H1 (cell line): Measurements from ENCODE around the gene HSPA12A. TPM values are rescaled to one million over a fixed set of nuclear protein-coding genes. Genes with fewer than 3 reads are reported as not detected.

Experiments
- CTCF ChIA-PET: fragments of 300-600 bp; sonication (Branson Sonifier 250); formaldehyde crosslinking; loops from one replicate; lab custom pipeline; 2021; ENCODE audit not compliant: partially characterized antibody; lab: Charles Lee
- POLR2A ChIA-PET: fragments of 300-600 bp; sonication (Branson Sonifier 250); formaldehyde crosslinking; loops from one replicate; lab custom pipeline; 2021; ENCODE audit warnings: inconsistent platforms; ENCODE audit not compliant: partially characterized antibody; lab: Charles Lee
- DNase-seq, 2 experiments: peaks; one replicate each; pipeline versions ENCODE4 v3.0.0 to v3.0.0-alpha.2; 2010 to 2022; ENCODE audit warnings: low spot score in 2 of 2, low read depth in 1 of 2, mixed read lengths in 1 of 2
- FAIRE-seq: peaks from 2 replicates; lab custom pipeline; 2011; peaks lifted over from hg19 to GRCh38; lab: Jason Lieb, UNC
- H2AFZ ChIP-seq: 2 replicates; pipeline ENCODE4 v1.8.1; 2012; ENCODE audit warnings: low read length, inconsistent platforms
- H2AK5ac ChIP-seq: 2 replicates; pipeline ENCODE4 v1.6.1; 2013; ENCODE audit warnings: low read depth, low read length
- H2BK120ac ChIP-seq: replicated peaks from 2 replicates; pipeline ENCODE3; 2013; ENCODE audit warnings: low read depth, low read length, inconsistent platforms
- H2BK12ac ChIP-seq: 2 replicates; pipeline ENCODE4 v1.6.1; 2013; ENCODE audit warnings: low read depth, low read length
- H2BK15ac ChIP-seq: 2 replicates; pipeline ENCODE4 v1.6.1; 2013; ENCODE audit warnings: low read length
- H2BK20ac ChIP-seq: 2 replicates; pipeline ENCODE4 v1.6.1; 2013; ENCODE audit warnings: low read length
- H2BK5ac ChIP-seq: 2 replicates; pipeline ENCODE4 v1.6.1; 2013; ENCODE audit warnings: low read depth, low read length
- H3K14ac ChIP-seq: 2 replicates; pipeline ENCODE4 v1.6.1; 2013; ENCODE audit warnings: inconsistent platforms; ENCODE audit not compliant: insufficient read length
- H3K18ac ChIP-seq: 2 replicates; pipeline ENCODE4 v1.6.1; 2013; ENCODE audit warnings: low read length; ENCODE audit errors: extremely low read depth
- H3K23ac ChIP-seq: 2 replicates; pipeline ENCODE4 v1.6.1; 2013; ENCODE audit warnings: inconsistent platforms; ENCODE audit not compliant: insufficient read length
- H3K23me2 ChIP-seq: 2 replicates; pipeline ENCODE4 v1.6.1; 2013; ENCODE audit warnings: low read depth, low read length
- H3K27ac ChIP-seq: 2 replicates; pipeline ENCODE4 v1.6.1; 2011; ENCODE audit warnings: low read depth, low read length, inconsistent platforms
- H3K27me3 ChIP-seq, 4 experiments: replicated peaks in 1 of 4; 1 replicate in 1 of 4; 2 replicates in 3 of 4; pipeline versions ENCODE4 v1.6.1 to v1.8.1; 2011 to 2013; ENCODE audit warnings: low read length in 3 of 4, mild to moderate bottlenecking in 3 of 4, inconsistent platforms in 2 of 4, mixed read lengths in 2 of 4, moderate library complexity in 1 of 4; ENCODE audit not compliant: control insufficient read depth in 3 of 4, insufficient read depth in 3 of 4; ENCODE audit errors: extremely low read depth in 1 of 4
- H3K36me3 ChIP-seq, 4 experiments: 2 replicates each; pipeline versions ENCODE4 v1.6.1 to v1.8.1; 2011 to 2013; ENCODE audit warnings: mild to moderate bottlenecking in 4 of 4, low read length in 3 of 4, moderate library complexity in 2 of 4, control low read depth in 1 of 4, inconsistent platforms in 1 of 4; ENCODE audit not compliant: insufficient read depth in 4 of 4, control insufficient read depth in 2 of 4
- H3K4ac ChIP-seq: replicated peaks from 2 replicates; pipeline ENCODE3; 2013; ENCODE audit warnings: low read length, low read depth, mixed read lengths, inconsistent platforms; ENCODE audit not compliant: insufficient read length
- H3K4me1 ChIP-seq, 4 experiments: replicated peaks in 1 of 4; 1 replicate in 1 of 4; 2 replicates in 3 of 4; pipeline versions ENCODE4 v1.6.1 to v1.8.1; 2011 to 2013; ENCODE audit warnings: low read length in 3 of 4, inconsistent platforms in 2 of 4, mixed read lengths in 1 of 4; ENCODE audit not compliant: insufficient read depth in 4 of 4, control insufficient read depth in 3 of 4
- H3K4me2 ChIP-seq, 2 experiments: 2 replicates each; pipeline versions ENCODE4 v1.6.1 to v1.8.1; 2011 to 2013; ENCODE audit warnings: low read depth in 2 of 2, low read length in 2 of 2, control low read depth in 1 of 2, inconsistent platforms in 1 of 2, mild to moderate bottlenecking in 1 of 2; ENCODE audit not compliant: insufficient read depth in 1 of 2
- H3K4me3 ChIP-seq, 4 experiments: fragments of 200-600, 300-600 bp in 1 of 4; sonication (generic), shearing (Covaris generic), sonication (Bioruptor Twin) in 1 of 4; 2 replicates each; pipeline versions ENCODE4 v1.5.1 to v1.8.1; 2011 to 2016; ENCODE audit warnings: low read length in 4 of 4, low read depth in 3 of 4, control low read depth in 2 of 4, inconsistent platforms in 2 of 4, mild to moderate bottlenecking in 2 of 4, mixed read lengths in 1 of 4, moderate library complexity in 1 of 4; ENCODE audit not compliant: insufficient read depth in 2 of 4; ENCODE audit errors: extremely low read depth in 1 of 4
- H3K56ac ChIP-seq: replicated peaks from 2 replicates; pipeline ENCODE3; 2013; ENCODE audit warnings: low read depth, mild to moderate bottlenecking, mixed read lengths, low read length, inconsistent platforms; ENCODE audit not compliant: insufficient read length
- H3K79me1 ChIP-seq: 2 replicates; pipeline ENCODE4 v1.6.1; 2013; ENCODE audit warnings: low read depth, low read length, control low read depth
- H3K79me2 ChIP-seq, 2 experiments: 2 replicates each; pipeline versions ENCODE4 v1.6.1 to v1.8.1; 2012 to 2013; ENCODE audit warnings: low read length in 2 of 2, mild to moderate bottlenecking in 2 of 2, inconsistent platforms in 1 of 2; ENCODE audit not compliant: insufficient read depth in 2 of 2, control insufficient read depth in 1 of 2
- H3K9ac ChIP-seq, 4 experiments: replicated peaks in 1 of 4; 1 replicate in 1 of 4; 2 replicates in 3 of 4; pipeline versions ENCODE4 v1.6.1 to v1.8.1; 2011 to 2013; ENCODE audit warnings: low read depth in 3 of 4, low read length in 3 of 4, control low read depth in 2 of 4, mild to moderate bottlenecking in 2 of 4, moderate library complexity in 2 of 4, inconsistent platforms in 1 of 4; ENCODE audit errors: extremely low read depth in 1 of 4
- H3K9me3 ChIP-seq, 2 experiments: 2 replicates each; pipeline versions ENCODE4 v1.6.1 to v1.8.1; 2012 to 2013; ENCODE audit warnings: mild to moderate bottlenecking in 2 of 2, moderate library complexity in 2 of 2, control low read depth in 1 of 2, inconsistent platforms in 1 of 2, low read depth in 1 of 2, low read length in 1 of 2, mixed read lengths in 1 of 2; ENCODE audit not compliant: insufficient read depth in 2 of 2
- H4K20me1 ChIP-seq, 2 experiments: replicated peaks in 1 of 2; 2 replicates each; pipeline versions ENCODE3 to v1.8.1; 2011 to 2013; ENCODE audit warnings: inconsistent platforms in 2 of 2, low read length in 2 of 2, mild to moderate bottlenecking in 1 of 2; ENCODE audit not compliant: insufficient read depth in 2 of 2, control insufficient read depth in 1 of 2
- H4K5ac ChIP-seq: 2 replicates; pipeline ENCODE4 v1.6.1; 2013; ENCODE audit warnings: low read length, low read depth, mixed read lengths, inconsistent platforms; ENCODE audit not compliant: insufficient read length
- H4K8ac ChIP-seq: 2 replicates; pipeline ENCODE4 v1.8.0; 2013; ENCODE audit warnings: mild to moderate bottlenecking, moderate library complexity, low read length, inconsistent platforms; ENCODE audit not compliant: insufficient read depth; ENCODE audit errors: extremely low read depth
- H4K91ac ChIP-seq: replicated peaks from 2 replicates; pipeline ENCODE3; 2013; ENCODE audit warnings: low read length, mixed read lengths, inconsistent platforms; ENCODE audit not compliant: insufficient read length
- BACH1 ChIP-seq: IDR thresholded peaks from 2 replicates; pipeline ENCODE4 v1.6.1; 2012; ENCODE audit warnings: low read length, improper control_type of control experiment
- BCL11A ChIP-seq, 2 experiments: IDR thresholded peaks; one replicate each; pipeline ENCODE4 v1.6.1; 2011; ENCODE audit warnings: low read depth in 2 of 2, low read length in 2 of 2, mild to moderate bottlenecking in 2 of 2
- EGR1 ChIP-seq: IDR thresholded peaks from 2 replicates; pipeline ENCODE4 v1.6.1; 2011; ENCODE audit warnings: low read depth, low read length, borderline replicate concordance
- HDAC2 ChIP-seq, 2 experiments: fragments of 300-600 bp in 1 of 2; sonication (generic) in 1 of 2; IDR thresholded peaks; 2 replicates each; pipeline ENCODE4 v1.6.1; 2011 to 2012; ENCODE audit warnings: low read depth in 2 of 2, low read length in 2 of 2, mild to moderate bottlenecking in 2 of 2, moderate library complexity in 2 of 2, borderline replicate concordance in 1 of 2, inconsistent platforms in 1 of 2
- RFX5 ChIP-seq: IDR thresholded peaks from 2 replicates; pipeline ENCODE4 v1.6.1; 2011; ENCODE audit warnings: low read depth, low read length, improper control_type of control experiment, borderline replicate concordance
- SAP30 ChIP-seq: fragments of 300-600 bp; sonication (generic); IDR thresholded peaks from 2 replicates; pipeline ENCODE4 v1.7.1; 2012; ENCODE audit warnings: low read length, moderate library complexity, mild to moderate bottlenecking, inconsistent platforms; ENCODE audit not compliant: insufficient read depth, insufficient replicate concordance
- SUZ12 ChIP-seq: fragments of 200-600 bp; sonication (generic); IDR thresholded peaks from 2 replicates; pipeline ENCODE4 v1.6.1; 2012; ENCODE audit warnings: mild to moderate bottlenecking, inconsistent platforms, low read length, moderate library complexity, mixed read lengths
- TAF1 ChIP-seq: IDR thresholded peaks from 2 replicates; pipeline ENCODE4 v1.6.1; 2011; ENCODE audit warnings: mild to moderate bottlenecking, low read depth, low read length
- TBP ChIP-seq: IDR thresholded peaks from 2 replicates; pipeline ENCODE4 v1.6.1; 2011; ENCODE audit warnings: low read depth, low read length, improper control_type of control experiment
- TCF12 ChIP-seq: IDR thresholded peaks from 2 replicates; pipeline ENCODE4 v1.6.1; 2011; ENCODE audit warnings: low read depth, mild to moderate bottlenecking, low read length
- TEAD4 ChIP-seq: IDR thresholded peaks from 2 replicates; pipeline ENCODE4 v1.6.1; 2012; ENCODE audit warnings: low read depth, low read length, inconsistent platforms, mixed read lengths
- USF2 ChIP-seq: IDR thresholded peaks from 2 replicates; pipeline ENCODE4 v1.6.1; 2011; ENCODE audit warnings: low read length, improper control_type of control experiment
- ZNF274 ChIP-seq: IDR thresholded peaks from 2 replicates; pipeline ENCODE4 v1.7.0; 2012; ENCODE audit warnings: low read length, borderline replicate concordance; ENCODE audit errors: extremely low read depth
- WGBS, 2 experiments: shearing (Covaris generic) in 1 of 2; methylation state at CpG; one replicate each; pipeline versions ENCODE4 v1.1.6 to v1.1.7; 2013 to 2015; ENCODE audit warnings: low lambda C conversion rate in 2 of 2, mixed read lengths in 2 of 2, inconsistent platforms in 1 of 2, low coverage in 1 of 2, missing lambda C conversion rate in 1 of 2; ENCODE audit not compliant: insufficient replicate concordance in 2 of 2, insufficient coverage in 1 of 2, insufficient read length in 1 of 2; ENCODE audit errors: extremely low coverage in 1 of 2, missing lambda C conversion rate in 1 of 2; 5-methylcytosine and 5-hydroxymethylcytosine counted together
- polyA plus RNA-seq, 7 experiments: library from polyadenylated mRNA; depleted of rRNA in 3 of 7; stranded (reverse) in 5 of 7; unstranded in 2 of 7; fragments of >200 nt in 5 of 7; fragments of 200-250 nt in 2 of 7; gene quantifications; 1 replicate in 5 of 7; 2 replicates in 1 of 7; 4 replicates in 1 of 7; pipeline versions ENCODE4 v1.2.1 to v1.2.3, GENCODE V29; 2011 to 2013; ENCODE audit warnings: missing spikeins in 2 of 7, mixed read lengths in 2 of 7
- total RNA-seq: library from RNA; stranded (reverse); fragmentation: NEBNext Ultra II Directional; extraction: Animal tissue kit (Norgen Biotek cat#: 25700); gene quantifications from 2 replicates; pipeline ENCODE4 v1.2.1, GENCODE V29; 2021

The HSPA12A gene
- total and polyA plus RNA-seq, 2 of the 8 experiments (the other 6 are each of a cell fraction or from before 2014, with no cell fraction given): 3.1 to 6.9 TPM

- H3K79me1 ChIP-seq: no peaks in the 10 kb centered on the region
- H3K14ac ChIP-seq: no peak overlapping the region
- H2BK12ac ChIP-seq: no peak overlapping the region
- H4K5ac ChIP-seq: no peak overlapping the region
- no peak overlapping the region for H2AFZ ChIP-seq
- no peak overlapping the region for H4K8ac ChIP-seq
- no peak overlapping the region for H3K18ac ChIP-seq
- H3K9ac ChIP-seq: no peak overlapping the region
- ChIA-PET CTCF (interaction anchor here (0.6 to 12.9 kb wide), 6 partner anchors 15 to 103 kb away, joined by 3 to 223 read pairs (median 12); no protein-coding TSS in a partner anchor), POLR2A (no interaction called here)
- H2BK15ac ChIP-seq: no peak overlapping the region
- H3K27ac ChIP-seq: no peak overlapping the region
- no peak overlapping the region for H2BK20ac ChIP-seq
- no peak overlapping the region for H3K56ac ChIP-seq
- no peak overlapping the region for H3K23ac ChIP-seq
- H3K4me2 ChIP-seq: no peak overlapping the region
- no peaks in the 10 kb centered on the region for H3K79me2 ChIP-seq
- H3K4me1 ChIP-seq: peaks cover 0 to 10% (median 0%) of the 10 kb centered on the region in 4 experiments; a peak in 2 of 7 replicates
- 88% methylated on average over 5 of the region's 5 CpGs; no CpG with 5 or more reads in 1 of the 2 experiments for WGBS, 2 experiments
- H3K27me3 ChIP-seq: no peaks in the 10 kb centered on the region; a peak in 1 of 7 replicates
- H4K91ac ChIP-seq: no peak overlapping the region
- no peak for DNase-seq
- H3K9me3 ChIP-seq: no peaks in the 10 kb centered on the region
- no peak overlapping the region for H3K4me3 ChIP-seq
- no peaks in the 10 kb centered on the region for H3K23me2 ChIP-seq
- no peaks in the 10 kb centered on the region for H4K20me1 ChIP-seq
- no peaks in the 10 kb centered on the region for H3K36me3 ChIP-seq
- no peak overlapping the region for H2AK5ac ChIP-seq
- FAIRE-seq: no peak
- H3K4ac ChIP-seq: no peak overlapping the region
- H2BK5ac ChIP-seq: no peak overlapping the region
- H2BK120ac ChIP-seq: no peak overlapping the region
- TF ChIP-seq TCF12 (no peak), ZNF274 (no peak), RFX5 (no peak), EGR1 (no peak), SAP30 (no peak), TBP (no peak), TAF1 (no peak), USF2 (no peak), TEAD4 (no peak), HDAC2 (IDR thresholded peaks at IDR 0.05; ENCODE audit: borderline replicate concordance in 1 of 2, low read depth in 2 of 2, low read length in 2 of 2) (no peak), SUZ12 (no peak), BCL11A (IDR thresholded peaks at IDR 0.05; ENCODE audit: low read depth in 2 of 2, low read length in 2 of 2) (no peak), BACH1 (no peak)
Observed at GRCh38 chr10:116684781-116685180, 57.6 kb downstream of the HSPA12A start.
